ENCODE results near the gene KRT85. TPM values are rescaled to one million over a fixed set of nuclear protein-coding genes. Genes with fewer than 3 reads are reported as not detected.

The KRT85 gene
- total RNA-seq, 1 donor from 2014 or later: not detected

GRCh38 chr12:52387859-52388258, 20.6 kb upstream of the KRT85 start:
- no peak overlapping the region for H3K27ac Mint-ChIP-seq
- H3K27me3 Mint-ChIP-seq: peaks cover 10% of the 10 kb centered on the region
- no peaks in the 10 kb centered on the region for H3K36me3 Mint-ChIP-seq (ENCODE audit: low read depth)
- H3K4me1 Mint-ChIP-seq: peaks cover 3% of the 10 kb centered on the region
- no peak overlapping the region for H3K4me3 Mint-ChIP-seq
- no peak for DNase-seq
- no peaks in the 10 kb centered on the region for H3K9me3 Mint-ChIP-seq
- intact Hi-C loops (cut with micrococcal nuclease): no loop called here

GRCh38 chr12:52385226-52385702, 18.0 kb upstream of the KRT85 start, which contains the start of gene KRT84:
KRT84 (minus strand) TSS chr12:52385652; CDS start chr12:52385585, 67 bp downstream.
- Mint-ChIP-seq H3K4me3 (no peak within 1 kb of the TSS), H3K4me1 (peaks cover 8% of the 10 kb centered on the region), H3K27ac (no peak within 1 kb of the TSS), H3K9me3 (no peaks in the 10 kb centered on the region), H3K36me3 (ENCODE audit: low read depth) (no peaks in the 10 kb centered on the region), H3K27me3 (peaks cover 8% of the 10 kb centered on the region)
- intact Hi-C loops (cut with micrococcal nuclease): no loop called here
- no peak for DNase-seq

GRCh38 chr12:52383331-52383730, 16.1 kb upstream of the KRT85 start:
- H3K9me3 Mint-ChIP-seq: no peaks in the 10 kb centered on the region
- intact Hi-C loops (cut with micrococcal nuclease): no loop called here
- DNase-seq: no peak
- H3K4me3 Mint-ChIP-seq: no peak overlapping the region
- peaks cover 6% of the 10 kb centered on the region for H3K27me3 Mint-ChIP-seq
- no peak overlapping the region for H3K27ac Mint-ChIP-seq
- peaks cover 8% of the 10 kb centered on the region for H3K4me1 Mint-ChIP-seq
- no peaks in the 10 kb centered on the region for H3K36me3 Mint-ChIP-seq (ENCODE audit: low read depth)

- DNase-seq: no peak
- Mint-ChIP-seq H3K9me3 (no peaks in the 10 kb centered on the region), H3K27ac (no peak overlapping the region), H3K4me3 (no peak overlapping the region), H3K4me1 (peaks cover 8% of the 10 kb centered on the region), H3K36me3 (ENCODE audit: low read depth) (no peaks in the 10 kb centered on the region), H3K27me3 (peaks cover 6% of the 10 kb centered on the region)
- intact Hi-C loops (cut with micrococcal nuclease): no loop called here
These were observed 15.6 kb upstream of the KRT85 start for GRCh38 chr12:52382854-52383253.

- Mint-ChIP-seq H3K36me3 (ENCODE audit: low read depth) (no peaks in the 10 kb centered on the region), H3K4me3 (no peak overlapping the region), H3K27ac (no peak overlapping the region), H3K9me3 (no peaks in the 10 kb centered on the region), H3K27me3 (peaks cover 6% of the 10 kb centered on the region), H3K4me1 (peaks cover 8% of the 10 kb centered on the region)
- DNase-seq: no peak
- intact Hi-C loops (cut with micrococcal nuclease): no loop called here
These were observed 13.9 kb upstream of the KRT85 start for GRCh38 chr12:52381206-52381605.

DNA sequence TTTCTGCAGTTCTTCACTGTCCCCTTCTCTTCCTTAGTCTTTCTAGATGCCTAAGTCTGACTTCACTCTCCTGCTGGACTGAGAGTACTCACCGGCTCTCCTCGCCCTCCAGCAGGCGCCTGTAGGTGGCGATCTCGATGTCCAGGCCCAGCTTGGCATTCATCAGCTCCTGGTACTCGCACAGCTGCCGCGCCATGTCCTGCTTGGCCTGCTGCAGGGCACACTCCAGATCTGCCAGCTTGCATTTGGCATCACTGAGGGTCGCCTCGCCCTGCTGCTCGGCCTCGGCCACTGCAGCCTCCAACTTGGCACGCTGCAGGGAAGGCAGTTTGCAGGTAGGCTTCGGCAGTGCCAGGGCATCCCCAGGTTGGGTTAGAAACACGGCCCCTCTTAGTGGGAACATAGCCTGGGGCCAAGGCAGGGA, 13.0 kb upstream of the KRT85 start:
- no peak overlapping the region for H3K4me3 Mint-ChIP-seq
- H3K27me3 Mint-ChIP-seq: peaks cover 8% of the 10 kb centered on the region
- no peaks in the 10 kb centered on the region for H3K36me3 Mint-ChIP-seq (ENCODE audit: low read depth)
- H3K4me1 Mint-ChIP-seq: peaks cover 8% of the 10 kb centered on the region
- H3K27ac Mint-ChIP-seq: no peak overlapping the region
- peak; percentile 67 for DNase-seq
- H3K9me3 Mint-ChIP-seq: no peaks in the 10 kb centered on the region
- intact Hi-C loops (cut with micrococcal nuclease): no loop called here

DNA sequence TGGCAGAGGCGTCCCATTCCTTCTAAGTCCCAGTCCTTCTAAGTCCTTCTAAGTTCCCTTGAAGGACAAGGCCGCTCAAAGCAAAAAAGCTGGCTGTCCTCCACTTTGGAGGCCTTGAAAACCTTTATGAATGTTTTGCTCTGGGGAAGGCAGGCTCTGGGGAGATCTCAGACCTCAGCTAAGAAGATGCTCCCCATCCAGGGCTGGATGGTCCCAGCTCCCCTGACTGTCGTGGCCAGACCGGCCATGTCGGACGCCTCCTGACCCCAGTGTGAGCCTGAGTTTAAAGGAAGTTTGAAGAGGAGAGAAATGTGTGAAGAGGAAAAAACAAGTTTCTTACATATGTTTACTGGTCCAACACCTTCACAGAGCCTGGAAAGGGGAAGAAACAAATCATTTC, 12.3 kb upstream of the KRT85 start:
- peaks cover 8% of the 10 kb centered on the region for H3K4me1 Mint-ChIP-seq
- H3K27me3 Mint-ChIP-seq: peaks cover 5% of the 10 kb centered on the region
- no peaks in the 10 kb centered on the region for H3K9me3 Mint-ChIP-seq
- intact Hi-C loops (cut with micrococcal nuclease): no loop called here
- H3K36me3 Mint-ChIP-seq (ENCODE audit: low read depth): no peaks in the 10 kb centered on the region
- H3K27ac Mint-ChIP-seq: no peak overlapping the region
- DNase-seq: no peak
- H3K4me3 Mint-ChIP-seq: no peak overlapping the region

GRCh38 chr12:52378091-52378490, 10.8 kb upstream of the KRT85 start:
- no peaks in the 10 kb centered on the region for H3K36me3 Mint-ChIP-seq (ENCODE audit: low read depth)
- H3K27me3 Mint-ChIP-seq: peaks cover 9% of the 10 kb centered on the region
- intact Hi-C loops (cut with micrococcal nuclease): no loop called here

GRCh38 chr12:52377266-52377665, 10.0 kb upstream of the KRT85 start:
- intact Hi-C loops (cut with micrococcal nuclease): no loop called here
- Mint-ChIP-seq H3K36me3 (ENCODE audit: low read depth) (no peaks in the 10 kb centered on the region), H3K9me3 (no peaks in the 10 kb centered on the region), H3K4me1 (no peaks in the 10 kb centered on the region), H3K27me3 (peaks cover 9% of the 10 kb centered on the region), H3K4me3 (no peak overlapping the region), H3K27ac (no peak overlapping the region)
- no peak for DNase-seq

More at GRCh38 chr12:52378091-52378490, 10.8 kb upstream of the KRT85 start:
- no peak for DNase-seq
- H3K4me3 Mint-ChIP-seq: no peak overlapping the region
- H3K4me1 Mint-ChIP-seq: peaks cover 7% of the 10 kb centered on the region
- no peak overlapping the region for H3K27ac Mint-ChIP-seq
- H3K9me3 Mint-ChIP-seq: no peaks in the 10 kb centered on the region

GRCh38 chr12:52372216-52373154, 5.2 kb upstream of the KRT85 start:
- DNase-seq: peak; percentile 86
- Mint-ChIP-seq H3K4me1 (no peaks in the 10 kb centered on the region), H3K4me3 (no peak overlapping the region), H3K27me3 (peaks cover 13% of the 10 kb centered on the region), H3K36me3 (ENCODE audit: low read depth) (no peaks in the 10 kb centered on the region), H3K27ac (no peak overlapping the region), H3K9me3 (no peaks in the 10 kb centered on the region)
- intact Hi-C loops (cut with micrococcal nuclease): loop anchor here (5.0 kb wide), 1 partner anchor 500 kb away; no protein-coding TSS in a partner anchor

- no peaks in the 10 kb centered on the region for H3K4me1 Mint-ChIP-seq
These were observed 4.4 kb upstream of the KRT85 start for GRCh38 chr12:52371716-52372115.

GRCh38 chr12:52370926-52371608, 3.8 kb upstream of the KRT85 start:
- no peaks in the 10 kb centered on the region for H3K9me3 Mint-ChIP-seq

More at GRCh38 chr12:52371716-52372115, 4.4 kb upstream of the KRT85 start:
- Mint-ChIP-seq H3K9me3 (no peaks in the 10 kb centered on the region), H3K27ac (no peak overlapping the region), H3K36me3 (ENCODE audit: low read depth) (no peaks in the 10 kb centered on the region), H3K27me3 (peaks cover 13% of the 10 kb centered on the region), H3K4me3 (no peak overlapping the region)
- intact Hi-C loops (cut with micrococcal nuclease): loop anchor here (5.0 kb wide), 1 partner anchor 501 kb away; no protein-coding TSS in a partner anchor
- DNase-seq: no peak

GRCh38 chr12:52369809-52370208, 2.5 kb upstream of the KRT85 start:
- Mint-ChIP-seq H3K27ac (no peak overlapping the region), H3K27me3 (peaks cover 9% of the 10 kb centered on the region), H3K4me3 (no peak overlapping the region), H3K4me1 (no peaks in the 10 kb centered on the region), H3K36me3 (ENCODE audit: low read depth) (no peaks in the 10 kb centered on the region), H3K9me3 (no peaks in the 10 kb centered on the region)
- intact Hi-C loops (cut with micrococcal nuclease): loop anchor here (5.0 kb wide), 1 partner anchor 502 kb away; no protein-coding TSS in a partner anchor
- DNase-seq: no peak

More at GRCh38 chr12:52370926-52371608, 3.8 kb upstream of the KRT85 start:
- Mint-ChIP-seq H3K4me3 (no peak overlapping the region), H3K4me1 (no peaks in the 10 kb centered on the region), H3K27ac (no peak overlapping the region), H3K36me3 (ENCODE audit: low read depth) (no peaks in the 10 kb centered on the region), H3K27me3 (peaks cover 12% of the 10 kb centered on the region)
- no peak for DNase-seq
- intact Hi-C loops (cut with micrococcal nuclease): loop anchor here (5.0 kb wide), 1 partner anchor 501 kb away; no protein-coding TSS in a partner anchor

GRCh38 chr12:52369211-52369610, 1.9 kb upstream of the KRT85 start:
- Mint-ChIP-seq H3K4me3 (no peak overlapping the region), H3K9me3 (no peaks in the 10 kb centered on the region), H3K36me3 (ENCODE audit: low read depth) (no peaks in the 10 kb centered on the region), H3K4me1 (no peaks in the 10 kb centered on the region), H3K27me3 (peaks cover 9% of the 10 kb centered on the region), H3K27ac (no peak overlapping the region)
- no peak for DNase-seq
- intact Hi-C loops (cut with micrococcal nuclease): no loop called here
